T-helper 1 cell (primary cell): ENCODE results near the gene USP6.
"Not testable (repeated sequence)": the region's sequence is repeated elsewhere in the genome, so short reads cannot be mapped to it uniquely, and the experiment has no call there.

Experiments
- DNase-seq, 5 donors: peaks; one replicate each; pipeline ENCODE4 v3.0.0-alpha.2; 2012 to 2020

The USP6 gene

GRCh38 chr17:5194346-5194745 lies 78.5 kb downstream of the USP6 start:
- DNase-seq, result no peak

DNA sequence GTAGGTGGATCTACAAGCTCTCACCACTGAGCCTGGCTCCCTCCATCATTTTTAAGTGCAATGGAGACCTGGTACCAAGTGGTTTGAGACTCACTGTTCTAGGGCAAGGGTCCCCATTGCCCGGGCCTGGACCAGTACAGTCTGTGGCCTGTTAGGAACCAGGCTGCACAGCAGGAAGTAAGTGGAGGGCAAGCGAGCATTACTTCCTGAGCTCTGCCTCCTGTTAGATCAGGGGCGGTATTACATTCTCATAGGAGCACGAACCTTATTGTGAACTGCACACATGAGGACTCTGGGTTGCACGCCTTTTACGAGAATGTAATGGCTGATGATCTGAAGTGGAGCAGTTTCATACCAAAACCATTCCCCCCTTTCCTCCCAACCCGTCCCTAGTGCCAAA lies 82.6 kb downstream of the USP6 start:
- no peak for DNase-seq

- no peak for DNase-seq
These were observed 84.5 kb downstream of the USP6 start for GRCh38 chr17:5200360-5200759.

DNA sequence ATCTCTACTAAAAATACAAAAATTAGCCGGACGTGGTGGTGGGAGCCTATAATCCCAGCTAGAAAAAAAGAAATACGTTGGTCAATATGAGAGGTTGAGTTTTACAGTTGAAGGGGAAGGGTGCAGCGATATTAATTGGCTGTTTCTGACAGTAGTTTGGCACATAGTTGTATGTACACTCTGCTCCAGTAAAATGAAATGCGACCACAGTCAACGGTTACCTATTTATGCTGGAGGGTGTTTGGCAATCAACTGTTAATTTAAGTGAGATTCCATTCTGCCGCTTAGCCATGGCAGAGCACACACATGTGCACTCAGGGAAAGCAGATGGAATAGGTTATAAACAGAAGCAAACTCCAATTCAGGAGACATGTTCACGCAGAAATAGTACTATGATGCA lies 85.2 kb downstream of the USP6 start:
- DNase-seq, result no peak

DNA sequence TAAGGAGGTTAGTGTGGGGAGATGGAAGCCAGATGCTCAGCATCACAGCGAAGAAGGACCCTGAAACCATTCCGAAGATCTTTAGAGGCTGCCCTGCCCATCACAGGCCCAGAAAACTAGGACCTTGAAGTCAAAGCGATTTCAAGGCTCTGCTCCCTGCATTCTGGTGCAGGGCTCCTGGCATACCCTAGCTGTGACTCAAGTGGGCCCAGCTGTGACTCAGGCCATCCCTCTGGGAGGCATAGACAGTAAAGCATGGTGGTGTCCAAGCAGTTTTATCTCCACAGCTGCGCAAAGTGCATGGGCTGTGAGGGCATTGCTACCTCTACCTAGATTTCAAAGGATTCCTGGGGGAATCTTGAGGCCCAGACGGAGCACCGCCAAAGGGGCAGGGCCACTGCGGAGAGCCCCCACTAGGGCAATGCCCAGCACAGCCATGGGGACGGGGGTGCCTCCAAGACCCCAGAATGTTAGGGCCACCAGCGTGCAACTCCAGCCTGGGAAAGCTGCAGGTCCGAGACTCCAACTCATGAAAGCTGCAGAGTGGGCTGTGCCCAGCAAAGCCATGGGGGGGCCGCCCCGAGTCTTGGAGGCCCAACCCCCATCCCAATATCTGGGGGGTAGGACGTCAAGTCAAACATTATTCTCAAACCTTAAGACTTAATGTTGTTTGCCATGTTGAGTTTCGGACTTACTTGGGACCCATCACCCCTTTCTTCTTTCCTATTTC lies 87.5 kb downstream of the USP6 start:
- no peak for DNase-seq

- DNase-seq, result no peak
These were observed 88.1 kb downstream of the USP6 start for GRCh38 chr17:5203908-5204294.

DNA sequence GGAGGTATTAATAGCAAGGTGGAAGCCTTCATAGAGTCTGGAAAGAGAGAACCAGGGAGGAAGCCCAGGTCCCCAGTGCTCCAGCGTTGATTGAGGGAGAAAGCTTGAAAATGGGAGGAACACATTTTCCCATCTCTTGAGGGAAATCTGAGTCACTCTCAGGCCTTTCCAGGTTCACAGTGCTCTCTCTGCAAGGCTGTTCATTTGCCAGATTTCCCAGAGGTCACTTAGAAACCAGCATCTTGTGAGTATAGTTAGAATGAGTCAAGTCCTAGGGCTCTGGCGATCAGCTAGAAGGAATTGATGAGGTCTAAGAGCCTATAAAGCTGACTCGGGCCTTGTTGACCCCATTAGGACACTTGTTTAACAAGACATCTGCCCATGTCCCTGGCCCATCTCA lies 93.6 kb downstream of the USP6 start:
- no peak for DNase-seq

GRCh38 chr17:5210091-5210490 lies 94.3 kb downstream of the USP6 start:
- no peak for DNase-seq

GRCh38 chr17:5210614-5211252 lies 94.9 kb downstream of the USP6 start:
- no peak for DNase-seq

DNA sequence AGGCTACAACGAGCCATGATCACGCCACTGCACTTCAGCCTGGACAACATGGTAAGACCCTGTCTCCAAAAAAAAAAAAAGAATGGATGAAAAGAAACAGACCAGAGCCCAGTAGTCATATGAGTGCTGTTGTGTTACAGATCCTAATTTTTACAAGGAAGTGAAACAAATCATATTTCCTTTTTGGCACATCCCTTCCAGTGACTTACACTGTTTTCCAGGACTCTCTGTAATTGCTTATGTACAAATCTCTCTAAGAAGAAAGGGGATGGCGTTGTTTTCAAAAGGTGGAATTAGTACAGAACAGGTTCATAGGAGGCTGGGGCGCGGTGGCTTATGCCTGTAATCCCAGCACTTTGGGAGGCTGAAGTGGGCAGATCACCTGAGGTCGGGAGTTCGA lies 95.6 kb downstream of the USP6 start:
- no peak for DNase-seq

DNA sequence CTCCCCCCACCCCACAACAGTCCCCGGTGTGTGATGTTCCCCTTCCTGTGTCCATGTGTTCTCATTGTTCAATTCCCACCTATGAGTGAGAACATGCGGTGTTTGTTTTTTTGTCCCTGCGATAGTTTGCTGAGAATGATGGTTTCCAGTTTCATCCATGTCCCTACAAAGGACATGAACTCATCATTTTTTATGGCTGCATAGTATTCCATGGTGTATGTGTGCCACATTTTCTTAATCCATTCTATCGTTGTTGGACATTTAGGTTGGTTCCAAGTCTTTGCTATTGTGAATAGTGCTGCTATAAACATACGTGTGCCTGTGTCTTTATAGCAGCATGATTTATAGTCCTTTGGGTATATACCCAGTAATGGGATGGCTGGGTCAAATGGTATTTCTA lies 101.7 kb downstream of the USP6 start:
- DNase-seq, result not testable (repeated sequence)

- DNase-seq, result no peak
These were observed 103.7 kb downstream of the USP6 start for GRCh38 chr17:5219536-5219935.

GRCh38 chr17:5220074-5220473 lies 104.2 kb downstream of the USP6 start:
- no peak for DNase-seq

DNA sequence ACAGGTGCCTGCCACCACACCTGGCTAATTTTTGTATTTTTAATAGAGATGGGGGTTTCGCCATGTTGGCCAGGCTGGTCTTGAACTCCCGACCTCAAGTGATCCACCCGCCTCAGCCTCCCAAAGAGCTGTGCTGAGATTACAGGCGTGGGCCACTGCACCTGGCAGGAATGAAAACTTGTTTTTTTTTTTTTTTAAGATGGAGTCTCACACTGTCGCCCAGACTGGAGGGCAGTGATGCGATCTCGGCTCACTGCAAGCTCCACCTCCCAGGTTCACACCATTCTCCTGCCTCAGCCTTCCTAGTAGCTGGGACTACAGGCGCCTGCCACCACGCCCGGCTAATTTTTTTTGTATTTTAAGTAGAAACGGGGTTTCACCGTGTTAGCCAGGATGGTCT lies 106.1 kb downstream of the USP6 start:
- DNase-seq, result not testable (repeated sequence)
